ENCODE measurements around the gene PAF1. TPM values are rescaled to one million over a fixed set of nuclear protein-coding genes. Genes with fewer than 3 reads are reported as not detected.

The PAF1 gene
- total RNA-seq, 1 donor from 2014 or later = 36.2 TPM

GRCh38 chr19:39407410-39407659, 16.4 kb upstream of the PAF1 start:
- peak overlapping the region; percentile 85 for H3K4me3 Mint-ChIP-seq (ENCODE audit: unreplicated experiment)
- no peak overlapping the region for H3K27ac Mint-ChIP-seq (ENCODE audit: unreplicated experiment)
- peaks cover 20% of the 10 kb centered on the region for H3K9me3 Mint-ChIP-seq (ENCODE audit: unreplicated experiment)
- H3K36me3 Mint-ChIP-seq (ENCODE audit: unreplicated experiment) = no peaks in the 10 kb centered on the region
- peaks cover 16% of the 10 kb centered on the region for H3K27me3 Mint-ChIP-seq (ENCODE audit: unreplicated experiment)
- no peak for TF ChIP-seq CTCF (IDR thresholded peaks at IDR 0.05; ENCODE audit: partially characterized antibody, unreplicated experiment)
- DNase-seq = no peak
- peaks cover 18% of the 10 kb centered on the region for H3K4me1 Mint-ChIP-seq (ENCODE audit: low read depth, unreplicated experiment)

DNA sequence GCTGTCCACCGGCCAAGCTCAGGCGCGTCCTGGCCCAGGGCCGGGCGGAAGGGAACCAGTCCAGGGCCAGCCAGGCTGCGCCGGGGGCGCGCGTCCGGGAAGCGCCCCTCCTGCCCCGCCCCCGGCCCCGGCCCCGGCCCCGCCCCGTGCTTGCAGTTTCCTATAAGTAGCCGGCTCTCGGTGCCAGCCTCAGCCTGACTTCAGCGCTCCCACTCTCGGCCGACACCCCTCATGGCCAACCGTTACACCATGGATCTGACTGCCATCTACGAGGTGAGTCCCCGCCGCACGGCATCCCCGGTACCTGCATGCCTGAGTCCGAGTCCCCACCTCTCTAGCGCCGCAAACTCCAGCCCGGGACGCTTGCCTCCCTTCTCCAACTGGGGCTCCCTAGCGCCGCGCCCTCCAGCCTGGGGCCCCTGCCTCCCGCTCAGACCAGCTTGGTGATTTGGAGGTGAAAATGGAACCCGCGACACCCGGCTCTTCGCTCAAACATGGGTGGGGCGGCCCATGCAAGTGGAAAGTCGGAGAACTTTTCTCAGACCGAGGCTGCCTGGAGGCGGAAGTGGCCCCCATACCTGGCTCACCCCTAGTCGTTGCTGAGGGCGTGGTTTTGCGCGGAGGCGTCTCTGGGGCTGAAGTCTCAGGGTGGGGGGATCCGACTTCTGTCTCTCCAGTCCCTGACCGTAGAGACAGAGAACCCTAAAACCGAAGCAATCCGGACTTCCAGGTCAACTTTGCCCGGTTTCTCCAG, 15.9 kb upstream of the PAF1 start, which contains the start of gene ZFP36:
Gene ZFP36 (plus strand): TSS at position 192 of the 754 bp plus-strand sequence. CDS start 58 bp downstream, at position 250.
- Mint-ChIP-seq H3K36me3 (ENCODE audit: unreplicated experiment) (no peaks in the 10 kb centered on the region), H3K27ac (ENCODE audit: unreplicated experiment) (peak within 1 kb of the TSS; percentile 60), H3K4me1 (ENCODE audit: low read depth, unreplicated experiment) (peaks cover 24% of the 10 kb centered on the region), H3K9me3 (ENCODE audit: unreplicated experiment) (peaks cover 19% of the 10 kb centered on the region), H3K27me3 (ENCODE audit: unreplicated experiment) (peaks cover 12% of the 10 kb centered on the region), H3K4me3 (ENCODE audit: unreplicated experiment) (peak within 1 kb of the TSS; percentile 91)
- DNase-seq = peak; percentile 73
- no peak for TF ChIP-seq CTCF (IDR thresholded peaks at IDR 0.05; ENCODE audit: partially characterized antibody, unreplicated experiment)

DNA sequence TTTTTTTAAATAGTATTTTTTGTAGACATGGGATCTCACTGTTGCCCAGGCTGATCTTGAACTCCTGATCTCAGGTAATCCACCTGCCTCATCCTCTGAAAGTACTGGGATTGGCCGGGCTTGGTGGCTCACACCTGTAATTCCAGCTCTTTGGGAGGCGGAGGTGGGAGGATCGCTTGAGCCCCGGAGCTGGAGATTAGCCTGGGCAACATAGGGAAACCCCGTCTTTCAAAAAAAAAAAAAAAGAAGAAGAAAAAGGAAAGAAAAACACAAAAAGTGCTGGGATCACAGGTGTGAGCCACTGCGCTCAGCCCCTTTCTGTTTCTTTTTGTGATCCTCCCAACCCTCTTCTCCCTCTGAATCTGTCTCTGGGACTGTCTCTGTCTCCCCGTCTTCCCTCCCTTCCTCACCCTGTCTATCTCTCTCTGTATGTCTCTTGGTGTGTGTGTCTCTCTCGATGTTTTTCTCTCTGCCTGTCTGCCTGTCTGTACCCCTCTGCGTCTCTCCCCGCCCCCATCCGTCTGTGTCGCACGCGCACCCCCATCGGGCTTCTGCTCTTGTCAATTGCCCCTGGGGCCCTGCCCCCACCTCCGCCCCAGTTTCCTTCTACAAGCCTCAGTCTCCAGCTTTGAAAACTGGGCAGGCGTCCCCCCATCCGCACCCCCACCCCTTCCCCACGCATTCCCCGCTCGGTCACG, 15.2 kb upstream of the PAF1 start:
- Mint-ChIP-seq H3K9me3 (ENCODE audit: unreplicated experiment) (peaks cover 18% of the 10 kb centered on the region), H3K27me3 (ENCODE audit: unreplicated experiment) (peaks cover 8% of the 10 kb centered on the region), H3K4me3 (ENCODE audit: unreplicated experiment) (peak overlapping the region; percentile 91), H3K36me3 (ENCODE audit: unreplicated experiment) (no peaks in the 10 kb centered on the region), H3K27ac (ENCODE audit: unreplicated experiment) (peak overlapping the region; percentile 60), H3K4me1 (ENCODE audit: low read depth, unreplicated experiment) (peaks cover 26% of the 10 kb centered on the region)
- TF ChIP-seq CTCF (IDR thresholded peaks at IDR 0.05; ENCODE audit: partially characterized antibody, unreplicated experiment) = no peak
- DNase-seq = no peak

GRCh38 chr19:39405261-39405957, 14.5 kb upstream of the PAF1 start:
- Mint-ChIP-seq H3K27me3 (ENCODE audit: unreplicated experiment) (peaks cover 10% of the 10 kb centered on the region), H3K4me3 (ENCODE audit: unreplicated experiment) (peak overlapping the region; percentile 91), H3K36me3 (ENCODE audit: unreplicated experiment) (no peaks in the 10 kb centered on the region), H3K4me1 (ENCODE audit: low read depth, unreplicated experiment) (peaks cover 25% of the 10 kb centered on the region), H3K9me3 (ENCODE audit: unreplicated experiment) (peaks cover 19% of the 10 kb centered on the region), H3K27ac (ENCODE audit: unreplicated experiment) (no peak overlapping the region)
- no peak for TF ChIP-seq CTCF (IDR thresholded peaks at IDR 0.05; ENCODE audit: partially characterized antibody, unreplicated experiment)
- no peak for DNase-seq

Data from glutamatergic neuron (in vitro differentiated cells).